SK-N-SH treated with all-trans-retinoic acid at 6 μM for 48 hours (cell line): Measurements from ENCODE around the gene TFEC.

Experiments used
- ATAC-seq: fragments of 200-7000 bp; cut with Tn5 transposase; 3 replicates; pipeline ENCODE4 v1.9.1; 2020; ENCODE audit warnings: mild to moderate bottlenecking, moderate library complexity
- BACH2 ChIP-seq: fragments of 250-450 bp; sonication (Bioruptor Pico); IDR thresholded peaks from 2 replicates; pipeline ENCODE4 v1.9.0; 2021; ENCODE audit warnings: mild to moderate bottlenecking, borderline replicate concordance
- CSDC2 ChIP-seq: fragments of 250-450 bp; sonication (Bioruptor Pico); IDR thresholded peaks from 2 replicates; pipeline ENCODE4 v1.5.0; 2020; ENCODE audit warnings: mild to moderate bottlenecking, moderate library complexity
- ESRRG ChIP-seq: fragments of 250-450 bp; sonication (Bioruptor Pico); IDR thresholded peaks from 2 replicates; pipeline ENCODE4 v1.6.1; 2021; ENCODE audit warnings: mild to moderate bottlenecking
- GLIS3 ChIP-seq: fragments of 250-450 bp; sonication (Bioruptor Pico); IDR thresholded peaks from 2 replicates; pipeline ENCODE4 v1.5.0; 2020; ENCODE audit warnings: mild to moderate bottlenecking, moderate library complexity
- ISL1 ChIP-seq: fragments of 250-450 bp; sonication (Bioruptor Pico); IDR thresholded peaks from 2 replicates; pipeline ENCODE4 v2.1.2; 2022; ENCODE audit warnings: mild to moderate bottlenecking, moderate library complexity
- OSR1 ChIP-seq: fragments of 250-450 bp; sonication (Bioruptor Pico); IDR thresholded peaks from 2 replicates; pipeline ENCODE4 v1.8.0; 2022; ENCODE audit warnings: moderate library complexity, mild to moderate bottlenecking, inconsistent platforms
- PPARA ChIP-seq: fragments of 250-450 bp; sonication (Bioruptor Pico); IDR thresholded peaks from 2 replicates; pipeline ENCODE4 v1.5.0; 2020; ENCODE audit warnings: mild to moderate bottlenecking, borderline replicate concordance
- RARB ChIP-seq: fragments of 250-450 bp; sonication (Bioruptor Pico); IDR thresholded peaks from 2 replicates; pipeline ENCODE4 v1.8.0; 2021; ENCODE audit warnings: mild to moderate bottlenecking, moderate library complexity
- SNAI2 ChIP-seq: fragments of 250-450 bp; sonication (Bioruptor Pico); IDR thresholded peaks from 2 replicates; pipeline ENCODE4 v1.5.0; 2020; ENCODE audit warnings: mild to moderate bottlenecking, moderate library complexity
- TOX ChIP-seq: fragments of 250-450 bp; sonication (Bioruptor Pico); IDR thresholded peaks from 2 replicates; pipeline ENCODE4 v1.8.0; 2021; ENCODE audit warnings: mild to moderate bottlenecking, moderate library complexity, borderline replicate concordance
- ZC3H10 ChIP-seq: fragments of 250-450 bp; sonication (Bioruptor Pico); IDR thresholded peaks from 2 replicates; pipeline ENCODE4 v1.5.1; 2021; ENCODE audit warnings: mild to moderate bottlenecking, moderate library complexity
- ZFP3 ChIP-seq: fragments of 250-450 bp; sonication (Bioruptor Pico); IDR thresholded peaks from 2 replicates; pipeline ENCODE4 v1.5.0; 2020; ENCODE audit warnings: mild to moderate bottlenecking, moderate library complexity
- ZFP30 ChIP-seq: fragments of 450-650 bp; formaldehyde crosslinking; IDR thresholded peaks from 2 replicates; pipeline ENCODE4 v1.5.0; 2022; ENCODE audit warnings: mild to moderate bottlenecking, moderate library complexity
- ZNF565 ChIP-seq: fragments of 450-650 bp; formaldehyde crosslinking; conservative IDR thresholded peaks from 2 replicates; pipeline ENCODE4 v1.5.0; 2020; ENCODE audit warnings: low read depth, mild to moderate bottlenecking, moderate library complexity
- ZNF8 ChIP-seq: fragments of 450-650 bp; formaldehyde crosslinking; IDR thresholded peaks from 2 replicates; pipeline ENCODE4 v1.5.0; 2020; ENCODE audit warnings: mild to moderate bottlenecking, moderate library complexity
- TF ChIP-seq, protein P1 (sequence below): fragments of 250-450 bp; sonication (Bioruptor Pico); IDR thresholded peaks from 2 replicates; pipeline ENCODE4 v1.5.1; 2021; ENCODE audit warnings: mild to moderate bottlenecking, moderate library complexity
- TF ChIP-seq, protein P2 (sequence below): fragments of 250-450 bp; sonication (Bioruptor Pico); IDR thresholded peaks from 2 replicates; pipeline ENCODE4 v1.8.0; 2020; ENCODE audit warnings: mild to moderate bottlenecking, moderate library complexity, borderline replicate concordance
- TF ChIP-seq, protein P3 (sequence below): fragments of 250-450 bp; sonication (Bioruptor Pico); IDR thresholded peaks from 2 replicates; pipeline ENCODE4 v1.8.0; 2021; ENCODE audit warnings: low read depth, mild to moderate bottlenecking, moderate library complexity, borderline replicate concordance

The TFEC gene

DNA sequence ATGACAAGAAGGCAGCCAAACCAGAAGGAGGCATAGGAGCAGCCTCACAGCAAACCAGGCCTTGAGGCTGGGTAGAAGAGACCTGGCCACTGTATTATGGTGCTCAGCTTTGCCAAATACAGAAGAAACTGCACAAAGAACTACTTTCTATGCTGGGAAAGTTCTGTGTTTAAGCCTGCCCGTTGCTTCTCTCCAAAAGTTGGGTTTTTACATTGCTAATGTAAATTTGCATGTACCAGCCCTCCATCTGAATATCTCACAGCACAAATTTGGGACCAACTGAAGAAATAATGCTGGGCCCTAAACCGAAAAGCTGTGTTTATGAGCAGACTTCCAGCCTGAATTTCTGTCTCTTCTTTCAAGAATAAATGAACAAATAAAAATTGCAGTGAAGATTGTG is 145.0 kb downstream of the TFEC start:
- TF ChIP-seq ZFP3 (CRISPR knock-in tag) (no peak), PPARA (CRISPR knock-in tag) (no peak), ISL1 (CRISPR knock-in tag) (no peak), ZFP30 (CRISPR knock-in tag) (no peak), ZNF565 (CRISPR knock-in tag) (no peak), BACH2 (CRISPR knock-in tag) (no peak), ESRRG (CRISPR knock-in tag) (no peak), CSDC2 (CRISPR knock-in tag) (no peak), SNAI2 (no peak), GLIS3 (no peak), OSR1 (CRISPR knock-in tag) (no peak), TOX (CRISPR knock-in tag) (no peak), ZNF8 (CRISPR knock-in tag) (no peak), ZC3H10 (CRISPR knock-in tag) (no peak), RARB (CRISPR knock-in tag) (no peak)
- TF ChIP-seq, protein P1, sequence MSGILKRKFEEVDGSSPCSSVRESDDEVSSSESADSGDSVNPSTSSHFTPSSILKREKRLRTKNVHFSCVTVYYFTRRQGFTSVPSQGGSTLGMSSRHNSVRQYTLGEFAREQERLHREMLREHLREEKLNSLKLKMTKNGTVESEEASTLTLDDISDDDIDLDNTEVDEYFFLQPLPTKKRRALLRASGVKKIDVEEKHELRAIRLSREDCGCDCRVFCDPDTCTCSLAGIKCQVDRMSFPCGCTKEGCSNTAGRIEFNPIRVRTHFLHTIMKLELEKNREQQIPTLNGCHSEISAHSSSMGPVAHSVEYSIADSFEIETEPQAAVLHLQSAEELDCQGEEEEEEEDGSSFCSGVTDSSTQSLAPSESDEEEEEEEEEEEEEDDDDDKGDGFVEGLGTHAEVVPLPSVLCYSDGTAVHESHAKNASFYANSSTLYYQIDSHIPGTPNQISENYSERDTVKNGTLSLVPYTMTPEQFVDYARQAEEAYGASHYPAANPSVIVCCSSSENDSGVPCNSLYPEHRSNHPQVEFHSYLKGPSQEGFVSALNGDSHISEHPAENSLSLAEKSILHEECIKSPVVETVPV (CRISPR knock-in tag), result no peak
- TF ChIP-seq, protein P2, sequence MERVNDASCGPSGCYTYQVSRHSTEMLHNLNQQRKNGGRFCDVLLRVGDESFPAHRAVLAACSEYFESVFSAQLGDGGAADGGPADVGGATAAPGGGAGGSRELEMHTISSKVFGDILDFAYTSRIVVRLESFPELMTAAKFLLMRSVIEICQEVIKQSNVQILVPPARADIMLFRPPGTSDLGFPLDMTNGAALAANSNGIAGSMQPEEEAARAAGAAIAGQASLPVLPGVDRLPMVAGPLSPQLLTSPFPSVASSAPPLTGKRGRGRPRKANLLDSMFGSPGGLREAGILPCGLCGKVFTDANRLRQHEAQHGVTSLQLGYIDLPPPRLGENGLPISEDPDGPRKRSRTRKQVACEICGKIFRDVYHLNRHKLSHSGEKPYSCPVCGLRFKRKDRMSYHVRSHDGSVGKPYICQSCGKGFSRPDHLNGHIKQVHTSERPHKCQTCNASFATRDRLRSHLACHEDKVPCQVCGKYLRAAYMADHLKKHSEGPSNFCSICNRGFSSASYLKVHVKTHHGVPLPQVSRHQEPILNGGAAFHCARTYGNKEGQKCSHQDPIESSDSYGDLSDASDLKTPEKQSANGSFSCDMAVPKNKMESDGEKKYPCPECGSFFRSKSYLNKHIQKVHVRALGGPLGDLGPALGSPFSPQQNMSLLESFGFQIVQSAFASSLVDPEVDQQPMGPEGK, result no peak
- TF ChIP-seq, protein P3, sequence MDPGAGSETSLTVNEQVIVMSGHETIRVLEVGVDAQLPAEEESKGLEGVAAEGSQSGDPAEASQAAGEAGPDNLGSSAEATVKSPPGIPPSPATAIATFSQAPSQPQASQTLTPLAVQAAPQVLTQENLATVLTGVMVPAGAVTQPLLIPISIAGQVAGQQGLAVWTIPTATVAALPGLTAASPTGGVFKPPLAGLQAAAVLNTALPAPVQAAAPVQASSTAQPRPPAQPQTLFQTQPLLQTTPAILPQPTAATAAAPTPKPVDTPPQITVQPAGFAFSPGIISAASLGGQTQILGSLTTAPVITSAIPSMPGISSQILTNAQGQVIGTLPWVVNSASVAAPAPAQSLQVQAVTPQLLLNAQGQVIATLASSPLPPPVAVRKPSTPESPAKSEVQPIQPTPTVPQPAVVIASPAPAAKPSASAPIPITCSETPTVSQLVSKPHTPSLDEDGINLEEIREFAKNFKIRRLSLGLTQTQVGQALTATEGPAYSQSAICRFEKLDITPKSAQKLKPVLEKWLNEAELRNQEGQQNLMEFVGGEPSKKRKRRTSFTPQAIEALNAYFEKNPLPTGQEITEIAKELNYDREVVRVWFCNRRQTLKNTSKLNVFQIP (CRISPR knock-in tag), result no peak
- no peak for ATAC-seq
